GM12878 (cell line): ENCODE results near the gene SLC25A20. TPM values are rescaled to one million over a fixed set of nuclear protein-coding genes. Genes with fewer than 3 reads are reported as not detected.

ENCODE experiments used
- ATAC-seq: fragments of 200-7000 bp; cut with Tn5 transposase; 3 replicates; pipeline ENCODE4 v1.9.1; 2020; ENCODE audit warnings: mild to moderate bottlenecking, moderate library complexity
- BruUV-seq: library from RNA; stranded (reverse); fragments of 400-500 nt; replicated peaks from 2 replicates; lab custom pipeline; 2021; lab: Mats Ljungman, UMichigan
- CTCF ChIA-PET: fragments of 300-600 bp; sonication (Branson Sonifier 250); formaldehyde crosslinking; extraction: SDS; loops from one replicate; lab custom pipeline; 2021; ENCODE audit warnings: inconsistent platforms; lab: Yijun Ruan, JAX
- POLR2A ChIA-PET: fragments of 350-600 bp; formaldehyde crosslinking; extraction: SDS; loops from one replicate; lab custom pipeline; 2021; ENCODE audit warnings: inconsistent platforms; lab: Charles Lee
- RAD21 ChIA-PET: fragments of 300-600 bp; sonication (Branson Sonifier 250); formaldehyde crosslinking; loops from one replicate; lab custom pipeline; 2023; ENCODE audit warnings: antibody characterized with exemption; ENCODE audit not compliant: unreplicated experiment; lab: Charles Lee
- SMC1A ChIA-PET: fragments of 300-600 bp; sonication (Branson Sonifier 250); formaldehyde crosslinking; loops from one replicate; lab custom pipeline; 2023; ENCODE audit not compliant: unreplicated experiment, uncharacterized antibody; lab: Charles Lee
- DNase-seq: peaks from one replicate; pipeline ENCODE4 v3.0.0-alpha.2; 2011; ENCODE audit warnings: low read depth, low spot score
- FAIRE-seq: peaks from 3 replicates; lab custom pipeline; 2011; peaks lifted over from hg19 to GRCh38; lab: Jason Lieb, UNC
- H2AFZ ChIP-seq: 2 replicates; pipeline ENCODE4 v1.6.0; 2011; ENCODE audit warnings: low read depth, low read length, control low read depth; ENCODE audit not compliant: control insufficient read depth
- H3K27ac ChIP-seq: 2 replicates; pipeline ENCODE4 v1.5.1; 2011; ENCODE audit warnings: control low read depth; ENCODE audit not compliant: control insufficient read depth, insufficient read depth
- H3K27me3 ChIP-seq, 2 experiments: replicated peaks in 1 of 2; 2 replicates each; pipeline versions ENCODE4 v1.6.0 to v1.6.1; 2011; ENCODE audit warnings: low read length in 1 of 2; ENCODE audit not compliant: control insufficient read depth in 2 of 2, insufficient read depth in 2 of 2
- H3K36me3 ChIP-seq, 2 experiments: 2 replicates each; pipeline ENCODE4 v1.5.1; 2011; ENCODE audit warnings: low read length in 1 of 2; ENCODE audit not compliant: control insufficient read depth in 2 of 2, insufficient read depth in 2 of 2
- H3K4me1 ChIP-seq: 2 replicates; pipeline ENCODE4 v1.6.1; 2011; ENCODE audit warnings: mild to moderate bottlenecking, low read length, moderate library complexity, mixed read lengths; ENCODE audit not compliant: control insufficient read depth, insufficient read depth
- H3K4me2 ChIP-seq: 2 replicates; pipeline ENCODE4 v1.6.0; 2011; ENCODE audit warnings: control low read depth; ENCODE audit not compliant: control insufficient read depth, insufficient read depth
- H3K4me3 ChIP-seq: fragments of 200-600 bp; sonication (generic); 2 replicates; pipeline ENCODE4 v1.5.1; 2016
- H3K79me2 ChIP-seq: 2 replicates; pipeline ENCODE4 v1.6.0; 2011; ENCODE audit warnings: low read length; ENCODE audit not compliant: control insufficient read depth, insufficient read depth
- H3K9ac ChIP-seq: 2 replicates; pipeline ENCODE4 v1.8.0; 2011; ENCODE audit warnings: low read length, control low read depth, mixed read lengths; ENCODE audit not compliant: control insufficient read depth, insufficient read depth
- H3K9me3 ChIP-seq: replicated peaks from 3 replicates; pipeline ENCODE4 v1.5.1; 2011; ENCODE audit warnings: mild to moderate bottlenecking, low read length; ENCODE audit not compliant: control insufficient read depth, insufficient read depth
- H4K20me1 ChIP-seq: 2 replicates; pipeline ENCODE4 v1.6.0; 2011; ENCODE audit not compliant: control insufficient read depth, insufficient read depth
- EP300 ChIP-seq, 2 experiments: fragments of 150-350 bp in 1 of 2; IDR thresholded peaks; 2 replicates each; pipeline ENCODE4 v1.6.1; 2011 to 2012; ENCODE audit warnings: low read depth in 2 of 2, low read length in 2 of 2, borderline replicate concordance in 1 of 2, improper control_type of control experiment in 1 of 2, inconsistent platforms in 1 of 2; ENCODE audit not compliant: control insufficient read depth in 1 of 2
- KLF5 ChIP-seq: fragments of 450-650 bp; IDR thresholded peaks from 2 replicates; pipeline ENCODE4 v1.6.1; 2014; ENCODE audit warnings: mild to moderate bottlenecking; ENCODE audit not compliant: partially characterized antibody
- LARP7 ChIP-seq: fragments of 450-650 bp; IDR thresholded peaks from 2 replicates; pipeline ENCODE4 v1.6.1; 2017; ENCODE audit warnings: mild to moderate bottlenecking
- NFXL1 ChIP-seq: fragments of 450-650 bp; IDR thresholded peaks from 2 replicates; pipeline ENCODE4 v1.6.1; 2017; ENCODE audit warnings: antibody characterized with exemption, mild to moderate bottlenecking, borderline replicate concordance
- RB1 ChIP-seq: fragments of 450-650 bp; formaldehyde crosslinking; IDR thresholded peaks from 2 replicates; pipeline ENCODE4 v1.6.1; 2017; ENCODE audit warnings: mild to moderate bottlenecking, borderline replicate concordance
- SMAD5 ChIP-seq: IDR thresholded peaks from 2 replicates; pipeline ENCODE4 v1.6.1; 2016; ENCODE audit warnings: antibody characterized with exemption, low read depth
- SPI1 ChIP-seq: IDR thresholded peaks from 2 replicates; pipeline ENCODE4 v1.6.1; 2011; ENCODE audit warnings: low read depth, mild to moderate bottlenecking, low read length, moderate library complexity, borderline replicate concordance; ENCODE audit not compliant: insufficient read depth
- ZNF274 ChIP-seq: IDR thresholded peaks from one replicate; pipeline ENCODE4 v1.8.0; 2011; ENCODE audit not compliant: insufficient read length, insufficient read depth
- ZZZ3 ChIP-seq: IDR thresholded peaks from 2 replicates; pipeline ENCODE4 v1.6.1; 2011; ENCODE audit warnings: low read depth; ENCODE audit not compliant: control insufficient read depth, insufficient read length
- WGBS: methylation state at CpG from one replicate; pipeline ENCODE4 v1.1.6; 2016; ENCODE audit warnings: low lambda C conversion rate; ENCODE audit not compliant: insufficient replicate concordance, insufficient coverage; ENCODE audit errors: missing lambda C conversion rate; 5-methylcytosine and 5-hydroxymethylcytosine counted together
- in situ Hi-C: fragments of 300-500 bp; cut with MboI; formaldehyde crosslinking; loops from 9 replicates; pipeline ENCODE4 v1.14.3; 2018; ENCODE audit warnings: mixed read lengths
- intact Hi-C: fragments of 100-400 bp; cut with micrococcal nuclease; formaldehyde crosslinking; loops from one replicate; pipeline ENCODE4 v1.14.2; 2022; ENCODE audit not compliant: unreplicated experiment
- polyA plus RNA-seq, 11 experiments: library from polyadenylated mRNA; depleted of rRNA in 4 of 11; unstranded in 6 of 11; stranded (reverse) in 5 of 11; fragments of >200 nt; fragmentation: Nextera tagmentation in 4 of 11; fragmentation: Illumina TruSeq in 1 of 11; extraction: Ambion mirVana in 4 of 11; extraction: Trizol in 1 of 11; gene quantifications; 1 replicate in 1 of 11; 2 replicates in 10 of 11; pipeline versions ENCODE4 v1.2.1 to v1.2.3, GENCODE V29; 2011 to 2016; ENCODE audit warnings: inconsistent platforms in 2 of 11, missing spikeins in 2 of 11, low read depth in 1 of 11
- total RNA-seq, 4 experiments: library from RNA; depleted of rRNA in 3 of 4; stranded (reverse); fragments of >200 nt in 3 of 4; fragmentation: Illumina TruSeq in 1 of 4; extraction: Trizol in 1 of 4; gene quantifications; 2 replicates each; pipeline versions ENCODE4 v1.2.1 to v1.2.3, GENCODE V29; 2013 to 2021

The SLC25A20 gene
- total and polyA plus RNA-seq, 10 of the 15 experiments (the other 5 are each of a cell fraction or from before 2014, with no cell fraction given), result 12.9 to 38.6 (median 22.1) TPM

DNA sequence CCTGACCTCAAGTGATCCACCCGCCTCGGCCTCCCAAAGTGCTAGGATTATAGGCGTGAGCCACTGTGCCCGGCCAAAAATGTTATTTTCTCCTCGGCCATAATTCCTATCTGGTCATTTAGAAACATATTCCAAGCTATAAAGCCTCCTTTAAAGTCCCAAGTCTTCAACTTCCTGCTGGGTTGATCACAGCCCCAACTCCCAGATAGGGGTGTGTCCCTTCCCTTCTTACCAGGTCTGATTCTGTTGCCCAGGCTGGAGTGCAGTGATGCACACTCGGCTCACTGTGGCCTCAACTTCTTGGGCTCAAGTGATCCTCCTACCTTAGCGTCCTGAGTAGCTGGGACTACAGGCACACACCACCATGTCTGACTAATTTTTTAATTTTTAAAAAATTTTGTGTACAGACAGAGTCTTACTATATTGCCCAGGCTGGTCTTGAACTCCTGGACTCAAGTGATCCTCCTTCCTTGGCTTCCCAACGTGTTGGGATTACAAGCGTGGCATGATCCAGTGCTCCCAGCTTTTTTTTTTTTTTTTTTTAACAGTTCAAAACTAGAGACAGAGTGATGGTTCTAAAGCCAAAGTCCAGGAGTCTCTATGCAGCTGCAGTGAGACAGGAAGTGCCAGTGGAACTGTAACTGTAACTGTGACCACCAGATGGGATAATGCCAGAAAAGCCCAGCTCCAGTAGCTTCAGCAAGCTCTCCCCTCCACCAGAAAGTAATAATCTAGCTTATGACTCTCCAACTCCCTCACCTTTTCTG lies 42.8 kb downstream of the SLC25A20 start:
- Histone ChIP-seq H3K4me3 (no peak overlapping the region), H2AFZ (no peak overlapping the region), H3K4me2 (no peak overlapping the region), H3K4me1 (peaks cover 3% of the 10 kb centered on the region; the same call in 1 of the 2 replicates), H3K27ac (no peak overlapping the region), H3K36me3 (peaks cover 0 to 2% of the 10 kb centered on the region in 2 experiments; a peak in 2 of 4 replicates), H4K20me1 (no peaks in the 10 kb centered on the region), H3K9ac (no peak overlapping the region), H3K9me3 (no peaks in the 10 kb centered on the region), H3K79me2 (no peaks in the 10 kb centered on the region), H3K27me3 (no peaks in the 10 kb centered on the region)
- POLR2A ChIA-PET, result interaction anchor here (0.7 to 2.9 kb wide), 2 partner anchors 8 to 40 kb away, joined by 3 to 11 read pairs; partner anchors contain the start of gene PRKAR2A
- in situ Hi-C loops (no loop called here), intact Hi-C loops (no loop called here)
- no peak for DNase-seq
- no peak for ATAC-seq
- no peak for TF ChIP-seq EP300 (IDR thresholded peaks at IDR 0.05; ENCODE audit: borderline replicate concordance in 1 of 2, control insufficient read depth in 1 of 2, low read depth in 2 of 2, low read length in 2 of 2)
- TF ChIP-seq ZZZ3, result no peak
- TF ChIP-seq LARP7, result no peak
- TF ChIP-seq NFXL1, result no peak
- no peak for FAIRE-seq
- CTCF ChIA-PET, result interaction anchor here (0.6 to 1.5 kb wide), 4 partner anchors 42 to 401 kb away, joined by 3 to 4 read pairs (median 3); no protein-coding TSS in a partner anchor
- SMC1A ChIA-PET, result interaction anchor here (0.6 to 1.5 kb wide), 3 partner anchors 26 to 107 kb away, joined by 3 to 5 read pairs (median 3); no protein-coding TSS in a partner anchor
- RAD21 ChIA-PET, result no interaction called here
- WGBS, result 80% methylated on average over 9 of the region's 9 CpGs
- BruUV-seq, result no TSS peak

DNA sequence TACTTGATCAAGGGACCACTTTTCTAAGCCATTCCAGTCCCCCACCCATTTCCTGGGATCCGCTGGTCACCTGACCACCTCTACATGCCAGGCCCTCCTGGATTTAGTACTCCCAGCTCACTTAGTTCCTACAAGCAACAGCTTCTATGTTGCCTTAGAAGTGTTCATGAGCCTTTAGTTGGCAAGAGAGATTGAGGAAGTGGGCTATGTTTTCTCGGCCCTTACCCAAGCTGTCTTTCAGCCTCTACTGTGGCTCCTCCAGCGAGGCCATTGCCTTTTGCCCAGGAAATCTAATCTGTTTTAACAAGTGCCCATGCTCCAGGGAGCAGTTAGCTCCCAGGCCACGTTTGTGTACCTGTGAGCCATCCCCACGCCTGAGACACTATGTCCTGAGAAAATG lies 46.5 kb downstream of the SLC25A20 start:
- H3K27ac ChIP-seq, result no peak overlapping the region
- 73% methylated on average over 5 of the region's 5 CpGs for WGBS
- intact Hi-C loops, result no loop called here
- TF ChIP-seq SPI1 (peak; percentile 56; the same call in 1 of the 2 replicates), SMAD5 (no peak), RB1 (no peak), KLF5 (no peak), ZNF274 (no peak)
- ATAC-seq (no peak), FAIRE-seq (no peak), DNase-seq (no peak)
- RAD21 ChIA-PET, result no interaction called here
- H3K4me1 ChIP-seq, result peaks cover 8% of the 10 kb centered on the region
- no peak overlapping the region for H2AFZ ChIP-seq
- no peak overlapping the region for H3K4me2 ChIP-seq
- H3K79me2 ChIP-seq, result peaks cover under 1% of the 10 kb centered on the region
- no peaks in the 10 kb centered on the region for H3K27me3 ChIP-seq
- no TSS peak for BruUV-seq
- in situ Hi-C loops, result no loop called here
- SMC1A ChIA-PET, result interaction anchor here (0.6 kb wide), 1 partner anchor 137 kb away, joined by 4 read pairs; no protein-coding TSS in a partner anchor
- H3K9me3 ChIP-seq, result no peaks in the 10 kb centered on the region
- no peak overlapping the region for H3K4me3 ChIP-seq
- no peaks in the 10 kb centered on the region for H3K36me3 ChIP-seq
- H3K9ac ChIP-seq, result no peak overlapping the region
- CTCF ChIA-PET, result no interaction called here
- POLR2A ChIA-PET, result no interaction called here
- no peaks in the 10 kb centered on the region for H4K20me1 ChIP-seq
